ENCODE data around the gene GCM1.

Gene GCM1

GRCh38 chr6:53103993-53104675 lies 44.5 kb downstream of the GCM1 start:
- no peak for DNase-seq

- no peak for DNase-seq
These were observed 47.6 kb downstream of the GCM1 start for GRCh38 chr6:53101006-53101405.

GRCh38 chr6:53100561-53100960 lies 48.1 kb downstream of the GCM1 start:
- no peak for DNase-seq

GRCh38 chr6:53095716-53096115 lies 52.9 kb downstream of the GCM1 start:
- DNase-seq: no peak

DNA sequence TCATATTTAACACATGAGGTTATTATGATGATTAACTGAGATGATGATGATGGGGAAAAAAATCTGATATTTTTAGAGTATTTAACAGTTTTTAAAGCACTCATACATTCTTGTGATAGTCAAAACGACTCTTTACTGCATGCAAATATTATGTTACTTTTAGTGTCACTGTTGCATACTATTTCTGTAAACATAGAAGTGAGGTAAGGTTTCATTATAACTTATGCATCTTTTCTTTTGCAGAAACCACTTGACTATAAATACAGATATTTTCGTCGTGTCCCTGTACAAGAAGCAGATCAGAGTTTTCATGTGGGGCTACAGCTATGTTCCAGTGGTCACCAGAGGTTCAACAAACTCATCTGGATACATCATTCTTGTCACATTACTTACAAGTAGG lies 53.4 kb downstream of the GCM1 start:
- no peak for DNase-seq

- no peak for DNase-seq
These were observed 58.1 kb downstream of the GCM1 start for GRCh38 chr6:53090576-53090975.

DNA sequence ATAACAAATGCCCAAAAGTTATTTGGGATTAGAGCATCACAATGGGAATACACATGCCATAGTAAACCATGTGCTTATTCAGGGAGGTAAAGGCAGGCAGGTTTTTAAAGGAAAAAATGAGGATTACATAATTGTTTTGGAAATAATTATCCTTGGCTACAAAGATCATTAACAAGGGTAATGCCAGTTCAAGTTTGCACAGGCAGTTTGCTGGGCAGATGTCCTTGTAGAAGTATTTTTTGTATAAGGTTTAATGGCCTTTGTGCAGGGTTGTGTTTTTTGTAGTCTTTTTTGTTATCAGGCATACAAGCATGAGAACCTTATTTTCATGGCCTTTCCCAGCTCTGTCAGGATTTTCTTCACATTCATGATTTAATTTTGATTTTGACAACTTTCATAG lies 58.7 kb downstream of the GCM1 start:
- no peak for DNase-seq

DNA sequence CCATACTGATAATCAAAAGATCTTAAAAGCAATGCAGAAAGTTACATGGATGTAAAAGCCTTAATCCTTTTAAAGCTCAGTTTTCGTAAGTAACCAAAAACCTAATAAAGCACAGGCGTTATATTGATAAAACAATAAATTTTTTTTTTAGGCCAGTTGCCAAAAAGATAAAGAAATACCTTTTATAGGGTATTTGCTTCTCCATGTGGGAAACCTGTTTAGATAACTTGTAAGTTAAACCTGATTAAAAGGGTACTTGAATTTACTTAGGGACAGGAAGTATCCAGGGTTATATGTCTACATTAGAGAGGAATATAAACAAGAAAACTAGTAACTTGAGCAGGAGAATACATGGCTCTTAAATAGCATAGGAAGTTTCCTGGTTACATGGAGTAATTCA lies 62.3 kb downstream of the GCM1 start:
- DNase-seq: no peak

GRCh38 chr6:53080813-53081212 lies 67.8 kb downstream of the GCM1 start:
- DNase-seq: no peak
